Fibroblast of lung (primary cell): ENCODE measurements around the gene GBP2. TPM values are rescaled to one million over a fixed set of nuclear protein-coding genes. Genes with fewer than 3 reads are reported as not detected.

Source experiments
- DNase-seq, 2 donors: peaks; one replicate each; pipeline versions ENCODE4 v3.0.0 to v3.0.0-alpha.2; 2010; ENCODE audit warnings: low read depth in 2 of 2
- H2AFZ ChIP-seq: 2 replicates; pipeline ENCODE4 v1.5.1; 2012; ENCODE audit warnings: low read length, control low read depth, inconsistent platforms
- H3K27ac ChIP-seq: 2 replicates; pipeline ENCODE4 v1.5.1; 2011; ENCODE audit warnings: low read length, control low read depth; ENCODE audit not compliant: insufficient read depth
- H3K27me3 ChIP-seq: 2 replicates; pipeline ENCODE4 v1.5.1; 2011; ENCODE audit warnings: mild to moderate bottlenecking, low read length; ENCODE audit not compliant: control insufficient read depth, insufficient read depth
- H3K36me3 ChIP-seq: 2 replicates; pipeline ENCODE4 v1.5.1; 2011; ENCODE audit warnings: low read length; ENCODE audit not compliant: control insufficient read depth, insufficient read depth
- H3K4me1 ChIP-seq: 2 replicates; pipeline ENCODE4 v1.5.1; 2011; ENCODE audit warnings: low read length; ENCODE audit not compliant: control insufficient read depth, insufficient read depth; ENCODE audit errors: extremely low read depth
- H3K4me2 ChIP-seq: 2 replicates; pipeline ENCODE4 v1.5.1; 2011; ENCODE audit warnings: low read length, control low read depth; ENCODE audit not compliant: insufficient read depth; ENCODE audit errors: extremely low read depth
- H3K4me3 ChIP-seq, 4 experiments: fragments of 200-600 bp in 1 of 4; sonication (generic) in 1 of 4; replicated peaks in 1 of 4; 2 replicates each; pipeline ENCODE4 v1.5.1; 2011 to 2016; ENCODE audit warnings: low read length in 4 of 4, low read depth in 3 of 4, mild to moderate bottlenecking in 3 of 4, control low read depth in 2 of 4, inconsistent platforms in 1 of 4, mixed read lengths in 1 of 4; ENCODE audit not compliant: insufficient read depth in 1 of 4; ENCODE audit errors: control extremely low read depth in 1 of 4
- H3K79me2 ChIP-seq: 2 replicates; pipeline ENCODE4 v1.5.1; 2012; ENCODE audit warnings: mild to moderate bottlenecking, low read length, inconsistent platforms; ENCODE audit not compliant: control insufficient read depth, insufficient read depth
- H3K9ac ChIP-seq: 2 replicates; pipeline ENCODE4 v1.5.1; 2011; ENCODE audit warnings: mild to moderate bottlenecking, low read length, control low read depth; ENCODE audit not compliant: insufficient read depth
- H3K9me3 ChIP-seq: 2 replicates; pipeline ENCODE4 v1.5.1; 2012; ENCODE audit warnings: low read depth, low read length; ENCODE audit not compliant: control insufficient read depth, insufficient read depth
- H4K20me1 ChIP-seq: 2 replicates; pipeline ENCODE4 v1.5.1; 2011; ENCODE audit warnings: low read length; ENCODE audit not compliant: control insufficient read depth, insufficient read depth; ENCODE audit errors: extremely low read depth
- EZH2 ChIP-seq: IDR thresholded peaks from 2 replicates; pipeline ENCODE4 v1.5.1; 2012; ENCODE audit warnings: low read length, control low read depth, mild to moderate bottlenecking; ENCODE audit errors: missing control alignments
- polyA plus RNA-seq, 2 donors: library from polyadenylated mRNA; depleted of rRNA in 1 of 2; stranded (reverse) in 1 of 2; unstranded in 1 of 2; fragments of >200 nt; gene quantifications; 2 replicates each; pipeline ENCODE4 v1.2.1, GENCODE V29; 2011 to 2012; ENCODE audit warnings: missing spikeins in 1 of 2
- total RNA-seq: library from RNA; depleted of rRNA; stranded (reverse); fragments of >200 nt; gene quantifications from 2 replicates; pipeline ENCODE4 v1.2.1, GENCODE V29; 2014
- TF ChIP-seq, protein P1 (sequence below), 2 donors: IDR thresholded peaks in 1 of 2; conservative IDR thresholded peaks in 1 of 2; 1 replicate in 1 of 2; 2 replicates in 1 of 2; pipeline ENCODE4 v1.5.1; 2011 to 2012; ENCODE audit warnings: low read length in 2 of 2, control low read depth in 1 of 2, inconsistent platforms in 1 of 2, low read depth in 1 of 2, mild to moderate bottlenecking in 1 of 2

The GBP2 gene
- total and polyA plus RNA-seq, 2 donors (not counting 1 experiment from before 2014, with no cell fraction given) = 50.6 to 70.7 TPM

DNA sequence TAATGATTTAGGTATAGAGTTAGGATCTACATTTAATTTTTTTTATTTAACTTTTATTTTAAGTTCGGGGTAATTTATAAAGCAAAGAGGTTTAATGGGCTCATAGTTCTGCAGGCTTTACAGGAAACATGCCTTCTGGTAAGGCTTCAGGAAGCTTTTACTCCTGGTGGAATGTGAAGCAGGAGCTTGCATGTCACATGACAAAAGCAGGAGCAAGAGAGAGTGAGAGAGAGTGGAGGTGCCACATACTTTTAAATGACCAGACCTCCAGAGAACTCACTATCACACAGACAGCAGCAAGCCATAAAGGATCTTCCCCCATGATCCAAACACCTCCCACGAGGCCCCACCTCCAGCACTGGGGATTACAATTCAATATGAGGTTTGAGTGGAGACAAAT lies 17.6 kb upstream of the GBP2 start:
- H3K4me2 ChIP-seq = no peak overlapping the region
- no peak overlapping the region for H3K4me3 ChIP-seq
- no peak overlapping the region for H3K27ac ChIP-seq
- no peak for DNase-seq
- H3K9me3 ChIP-seq = no peaks in the 10 kb centered on the region
- H3K36me3 ChIP-seq = no peaks in the 10 kb centered on the region
- no peaks in the 10 kb centered on the region for H4K20me1 ChIP-seq
- H3K9ac ChIP-seq = no peak overlapping the region
- H2AFZ ChIP-seq = no peak overlapping the region
- TF ChIP-seq, protein P1, sequence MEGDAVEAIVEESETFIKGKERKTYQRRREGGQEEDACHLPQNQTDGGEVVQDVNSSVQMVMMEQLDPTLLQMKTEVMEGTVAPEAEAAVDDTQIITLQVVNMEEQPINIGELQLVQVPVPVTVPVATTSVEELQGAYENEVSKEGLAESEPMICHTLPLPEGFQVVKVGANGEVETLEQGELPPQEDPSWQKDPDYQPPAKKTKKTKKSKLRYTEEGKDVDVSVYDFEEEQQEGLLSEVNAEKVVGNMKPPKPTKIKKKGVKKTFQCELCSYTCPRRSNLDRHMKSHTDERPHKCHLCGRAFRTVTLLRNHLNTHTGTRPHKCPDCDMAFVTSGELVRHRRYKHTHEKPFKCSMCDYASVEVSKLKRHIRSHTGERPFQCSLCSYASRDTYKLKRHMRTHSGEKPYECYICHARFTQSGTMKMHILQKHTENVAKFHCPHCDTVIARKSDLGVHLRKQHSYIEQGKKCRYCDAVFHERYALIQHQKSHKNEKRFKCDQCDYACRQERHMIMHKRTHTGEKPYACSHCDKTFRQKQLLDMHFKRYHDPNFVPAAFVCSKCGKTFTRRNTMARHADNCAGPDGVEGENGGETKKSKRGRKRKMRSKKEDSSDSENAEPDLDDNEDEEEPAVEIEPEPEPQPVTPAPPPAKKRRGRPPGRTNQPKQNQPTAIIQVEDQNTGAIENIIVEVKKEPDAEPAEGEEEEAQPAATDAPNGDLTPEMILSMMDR (conservative IDR thresholded peaks at IDR 0.05 in 1 of 2, IDR thresholded peaks at IDR 0.05 in 1 of 2; ENCODE audit: low read depth in 1 of 2, low read length in 2 of 2) = no peak
- TF ChIP-seq EZH2 = no peak
- H3K79me2 ChIP-seq = no peaks in the 10 kb centered on the region
- H3K27me3 ChIP-seq = no peaks in the 10 kb centered on the region
- no peaks in the 10 kb centered on the region for H3K4me1 ChIP-seq

DNA sequence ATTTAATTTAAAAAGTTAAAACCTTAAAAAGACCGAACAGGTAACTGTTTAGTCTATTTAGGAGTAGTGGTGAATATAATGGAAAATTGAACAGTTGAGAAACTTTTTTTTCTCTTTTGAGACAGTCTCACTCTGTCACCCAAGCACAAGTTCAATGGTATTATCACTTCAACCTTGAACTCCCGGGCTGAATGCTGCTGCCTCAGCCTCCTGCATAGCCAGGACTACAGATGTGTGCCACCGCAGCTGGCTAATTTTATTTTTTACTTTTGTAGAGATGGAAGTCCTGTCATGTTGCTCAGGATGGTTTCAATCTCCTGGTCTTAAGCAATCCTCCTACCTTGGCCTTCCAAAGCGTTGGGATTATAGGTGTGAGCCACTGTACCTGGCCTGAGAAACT lies 16.2 kb upstream of the GBP2 start:
- TF ChIP-seq, protein P1 (conservative IDR thresholded peaks at IDR 0.05 in 1 of 2, IDR thresholded peaks at IDR 0.05 in 1 of 2; ENCODE audit: low read depth in 1 of 2, low read length in 2 of 2) = no peak
- no peak for DNase-seq
- H3K27me3 ChIP-seq = no peaks in the 10 kb centered on the region

DNA sequence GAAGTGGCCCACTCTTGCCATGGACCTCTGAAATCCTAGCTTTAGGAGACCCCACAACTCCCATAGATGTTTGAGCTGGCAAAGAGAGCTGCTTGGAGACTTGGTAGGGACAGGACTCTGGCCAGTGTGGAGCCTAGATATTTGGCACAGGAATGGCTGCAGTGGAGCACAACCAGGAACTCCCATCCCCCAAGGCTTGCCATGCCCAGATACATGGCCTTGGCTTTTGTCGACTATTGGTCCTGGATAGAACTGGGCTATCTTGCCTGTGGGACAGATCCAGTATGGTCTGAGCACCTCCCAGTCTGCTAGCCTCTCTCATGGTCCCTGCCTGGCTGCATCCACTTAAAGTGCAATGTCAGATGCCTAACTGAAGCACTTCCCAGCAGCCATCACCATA lies 7.8 kb upstream of the GBP2 start:
- Histone ChIP-seq H3K4me2 (no peak overlapping the region), H3K36me3 (no peaks in the 10 kb centered on the region), H3K9me3 (no peaks in the 10 kb centered on the region), H4K20me1 (no peaks in the 10 kb centered on the region), H2AFZ (no peak overlapping the region), H3K27me3 (no peaks in the 10 kb centered on the region), H3K9ac (no peak overlapping the region), H3K27ac (no peak overlapping the region), H3K4me3 (no peak overlapping the region), H3K4me1 (no peaks in the 10 kb centered on the region), H3K79me2 (no peaks in the 10 kb centered on the region)
- DNase-seq = no peak
- TF ChIP-seq, protein P1 (conservative IDR thresholded peaks at IDR 0.05 in 1 of 2, IDR thresholded peaks at IDR 0.05 in 1 of 2; ENCODE audit: low read depth in 1 of 2, low read length in 2 of 2) = no peak
- no peak for TF ChIP-seq EZH2

More for the DNA sequence above, 16.2 kb upstream of the GBP2 start:
- H3K9ac ChIP-seq = no peak overlapping the region
- H3K4me2 ChIP-seq = no peak overlapping the region
- H3K4me1 ChIP-seq = no peaks in the 10 kb centered on the region
- no peak overlapping the region for H3K4me3 ChIP-seq
- H2AFZ ChIP-seq = no peak overlapping the region
- H3K9me3 ChIP-seq = no peaks in the 10 kb centered on the region
- H3K27ac ChIP-seq = no peak overlapping the region
- no peaks in the 10 kb centered on the region for H3K79me2 ChIP-seq
- H3K36me3 ChIP-seq = no peaks in the 10 kb centered on the region
- no peaks in the 10 kb centered on the region for H4K20me1 ChIP-seq
